ENCODE measurements around the gene LAT. TPM values are rescaled to one million over a fixed set of nuclear protein-coding genes. Genes with fewer than 3 reads are reported as not detected.

Gene LAT
- total and polyA plus RNA-seq, 2 of the 13 experiments (the other 11 are each of a cell fraction or from before 2014, with no cell fraction given): 2.0 to 3.0 TPM

DNA sequence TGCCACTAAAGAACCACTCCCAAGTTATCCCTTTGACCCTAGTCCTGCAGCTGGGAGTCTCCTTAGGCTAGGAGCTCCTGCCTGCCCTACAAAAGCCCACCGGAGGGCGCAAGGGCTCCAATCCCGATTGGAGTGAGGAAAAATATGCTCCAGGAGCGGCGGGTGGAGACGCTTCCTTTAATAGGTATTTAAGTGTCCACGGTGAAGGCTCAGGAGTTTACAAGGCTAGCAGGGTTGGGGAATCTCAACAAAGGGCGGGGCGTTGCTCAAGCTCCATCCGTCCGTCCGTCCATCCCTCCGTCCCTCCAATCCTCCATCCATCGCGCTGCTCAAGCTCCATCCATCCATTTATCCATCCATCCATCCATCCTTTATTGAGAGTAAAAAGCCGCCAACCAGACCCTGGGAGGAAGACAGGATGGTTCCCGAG is 10.8 kb upstream of the LAT start (continued):
- TF ChIP-seq, protein P1, sequence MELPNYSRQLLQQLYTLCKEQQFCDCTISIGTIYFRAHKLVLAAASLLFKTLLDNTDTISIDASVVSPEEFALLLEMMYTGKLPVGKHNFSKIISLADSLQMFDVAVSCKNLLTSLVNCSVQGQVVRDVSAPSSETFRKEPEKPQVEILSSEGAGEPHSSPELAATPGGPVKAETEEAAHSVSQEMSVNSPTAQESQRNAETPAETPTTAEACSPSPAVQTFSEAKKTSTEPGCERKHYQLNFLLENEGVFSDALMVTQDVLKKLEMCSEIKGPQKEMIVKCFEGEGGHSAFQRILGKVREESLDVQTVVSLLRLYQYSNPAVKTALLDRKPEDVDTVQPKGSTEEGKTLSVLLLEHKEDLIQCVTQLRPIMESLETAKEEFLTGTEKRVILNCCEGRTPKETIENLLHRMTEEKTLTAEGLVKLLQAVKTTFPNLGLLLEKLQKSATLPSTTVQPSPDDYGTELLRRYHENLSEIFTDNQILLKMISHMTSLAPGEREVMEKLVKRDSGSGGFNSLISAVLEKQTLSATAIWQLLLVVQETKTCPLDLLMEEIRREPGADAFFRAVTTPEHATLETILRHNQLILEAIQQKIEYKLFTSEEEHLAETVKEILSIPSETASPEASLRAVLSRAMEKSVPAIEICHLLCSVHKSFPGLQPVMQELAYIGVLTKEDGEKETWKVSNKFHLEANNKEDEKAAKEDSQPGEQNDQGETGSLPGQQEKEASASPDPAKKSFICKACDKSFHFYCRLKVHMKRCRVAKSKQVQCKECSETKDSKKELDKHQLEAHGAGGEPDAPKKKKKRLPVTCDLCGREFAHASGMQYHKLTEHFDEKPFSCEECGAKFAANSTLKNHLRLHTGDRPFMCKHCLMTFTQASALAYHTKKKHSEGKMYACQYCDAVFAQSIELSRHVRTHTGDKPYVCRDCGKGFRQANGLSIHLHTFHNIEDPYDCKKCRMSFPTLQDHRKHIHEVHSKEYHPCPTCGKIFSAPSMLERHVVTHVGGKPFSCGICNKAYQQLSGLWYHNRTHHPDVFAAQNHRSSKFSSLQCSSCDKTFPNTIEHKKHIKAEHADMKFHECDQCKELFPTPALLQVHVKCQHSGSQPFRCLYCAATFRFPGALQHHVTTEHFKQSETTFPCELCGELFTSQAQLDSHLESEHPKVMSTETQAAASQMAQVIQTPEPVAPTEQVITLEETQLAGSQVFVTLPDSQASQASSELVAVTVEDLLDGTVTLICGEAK (IDR thresholded peaks at IDR 0.05): no peak
- TF ChIP-seq, protein P1 (CRISPR knock-in tag; IDR thresholded peaks at IDR 0.05): no peak
- no peak for TF ChIP-seq FOXK2 (IDR thresholded peaks at IDR 0.05)
- TF ChIP-seq SIN3A (IDR thresholded peaks at IDR 0.05; ENCODE audit: borderline replicate concordance, low read depth, low read length): no peak
- TF ChIP-seq, protein P2, sequence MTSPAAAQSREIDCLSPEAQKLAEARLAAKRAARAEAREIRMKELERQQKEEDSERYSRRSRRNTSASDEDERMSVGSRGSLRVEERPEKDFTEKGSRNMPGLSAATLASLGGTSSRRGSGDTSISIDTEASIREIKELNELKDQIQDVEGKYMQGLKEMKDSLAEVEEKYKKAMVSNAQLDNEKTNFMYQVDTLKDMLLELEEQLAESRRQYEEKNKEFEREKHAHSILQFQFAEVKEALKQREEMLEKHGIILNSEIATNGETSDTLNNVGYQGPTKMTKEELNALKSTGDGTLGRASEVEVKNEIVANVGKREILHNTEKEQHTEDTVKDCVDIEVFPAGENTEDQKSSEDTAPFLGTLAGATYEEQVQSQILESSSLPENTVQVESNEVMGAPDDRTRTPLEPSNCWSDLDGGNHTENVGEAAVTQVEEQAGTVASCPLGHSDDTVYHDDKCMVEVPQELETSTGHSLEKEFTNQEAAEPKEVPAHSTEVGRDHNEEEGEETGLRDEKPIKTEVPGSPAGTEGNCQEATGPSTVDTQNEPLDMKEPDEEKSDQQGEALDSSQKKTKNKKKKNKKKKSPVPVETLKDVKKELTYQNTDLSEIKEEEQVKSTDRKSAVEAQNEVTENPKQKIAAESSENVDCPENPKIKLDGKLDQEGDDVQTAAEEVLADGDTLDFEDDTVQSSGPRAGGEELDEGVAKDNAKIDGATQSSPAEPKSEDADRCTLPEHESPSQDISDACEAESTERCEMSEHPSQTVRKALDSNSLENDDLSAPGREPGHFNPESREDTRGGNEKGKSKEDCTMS (CRISPR knock-in tag; conservative IDR thresholded peaks at IDR 0.05): 0 out of 2 replicates have a peak, but pooled peaks have one; percentile 34
- no peak for TF ChIP-seq KLF11 (CRISPR knock-in tag; IDR thresholded peaks at IDR 0.05)
- TF ChIP-seq SMC3 (IDR thresholded peaks at IDR 0.05; ENCODE audit: low read length): peak; percentile 61
- no peak for TF ChIP-seq ZNF766 (CRISPR knock-in tag; IDR thresholded peaks at IDR 0.05; ENCODE audit: borderline replicate concordance)
- no peak for TF ChIP-seq FOXO1 (CRISPR knock-in tag; IDR thresholded peaks at IDR 0.05)
- 0 out of 2 replicates have a peak, but pooled peaks have one; percentile 30 for TF ChIP-seq PRDM4 (CRISPR knock-in tag; IDR thresholded peaks at IDR 0.05; ENCODE audit: borderline replicate concordance)
- TF ChIP-seq ELF3 (CRISPR knock-in tag; IDR thresholded peaks at IDR 0.05): no peak
- TF ChIP-seq, protein P3, sequence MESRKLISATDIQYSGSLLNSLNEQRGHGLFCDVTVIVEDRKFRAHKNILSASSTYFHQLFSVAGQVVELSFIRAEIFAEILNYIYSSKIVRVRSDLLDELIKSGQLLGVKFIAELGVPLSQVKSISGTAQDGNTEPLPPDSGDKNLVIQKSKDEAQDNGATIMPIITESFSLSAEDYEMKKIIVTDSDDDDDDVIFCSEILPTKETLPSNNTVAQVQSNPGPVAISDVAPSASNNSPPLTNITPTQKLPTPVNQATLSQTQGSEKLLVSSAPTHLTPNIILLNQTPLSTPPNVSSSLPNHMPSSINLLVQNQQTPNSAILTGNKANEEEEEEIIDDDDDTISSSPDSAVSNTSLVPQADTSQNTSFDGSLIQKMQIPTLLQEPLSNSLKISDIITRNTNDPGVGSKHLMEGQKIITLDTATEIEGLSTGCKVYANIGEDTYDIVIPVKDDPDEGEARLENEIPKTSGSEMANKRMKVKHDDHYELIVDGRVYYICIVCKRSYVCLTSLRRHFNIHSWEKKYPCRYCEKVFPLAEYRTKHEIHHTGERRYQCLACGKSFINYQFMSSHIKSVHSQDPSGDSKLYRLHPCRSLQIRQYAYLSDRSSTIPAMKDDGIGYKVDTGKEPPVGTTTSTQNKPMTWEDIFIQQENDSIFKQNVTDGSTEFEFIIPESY (CRISPR knock-in tag; IDR thresholded peaks at IDR 0.05): 0 out of 2 replicates have a peak, but pooled peaks have one; percentile 6
- TF ChIP-seq SOX5 (CRISPR knock-in tag; IDR thresholded peaks at IDR 0.05; ENCODE audit: borderline replicate concordance): peak; percentile 15; the same call in 1 of the 2 replicates
- no peak for TF ChIP-seq POLR2A (IDR thresholded peaks at IDR 0.05; ENCODE audit: insufficient read depth in 1 of 2, low read depth in 2 of 2, low read length in 2 of 2)
- TF ChIP-seq CHD2 (IDR thresholded peaks at IDR 0.05; ENCODE audit: low read depth, low read length): no peak

Measured in HepG2 (cell line).